ENCODE results near the gene PPDPF.
"Not testable (repeated sequence)": the region's sequence is repeated elsewhere in the genome, so short reads cannot be mapped to it uniquely, and the experiment has no call there.

PPDPF gene

DNA sequence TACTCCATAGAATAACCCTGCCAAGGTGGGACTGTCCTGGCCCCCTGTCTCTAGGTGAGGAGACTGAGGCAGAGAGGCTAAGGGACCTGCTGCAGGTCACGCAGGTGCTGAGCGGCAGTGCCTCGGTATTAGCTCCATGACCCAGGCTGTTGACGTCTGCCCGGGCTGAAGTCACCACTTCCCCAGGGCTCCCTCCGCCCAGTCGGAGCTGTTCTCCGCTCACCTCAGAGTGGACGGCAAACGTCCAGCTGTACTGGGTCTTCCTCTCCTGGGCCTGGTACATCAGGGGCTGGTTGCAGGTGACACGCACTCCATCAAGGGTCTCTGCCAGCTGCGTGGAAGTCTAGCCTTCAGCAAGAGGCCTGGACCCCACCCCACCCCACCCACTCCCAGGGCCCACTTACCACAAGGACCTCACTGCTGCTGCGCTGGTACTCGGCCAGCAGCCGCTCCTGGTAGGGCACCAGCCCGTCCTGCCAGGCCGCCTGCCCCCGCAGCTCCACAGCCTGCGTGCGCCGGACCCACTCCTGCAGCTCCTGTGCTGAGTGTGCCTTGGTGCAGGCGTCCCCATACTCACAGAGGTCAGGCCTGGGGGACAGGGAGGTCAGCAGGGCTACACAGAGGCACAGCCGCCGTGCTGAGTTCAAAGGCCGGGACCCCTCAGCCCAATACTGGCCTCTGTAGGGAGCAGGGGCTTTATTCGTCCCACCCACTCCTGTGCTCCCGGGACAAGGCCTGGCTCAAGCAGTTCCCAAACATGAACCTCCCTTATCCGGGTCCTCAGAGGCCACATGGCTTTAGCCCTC, 49.9 kb downstream of the PPDPF start:
- no peak for DNase-seq (ENCODE audit: low read depth)
- TF ChIP-seq, protein P1, sequence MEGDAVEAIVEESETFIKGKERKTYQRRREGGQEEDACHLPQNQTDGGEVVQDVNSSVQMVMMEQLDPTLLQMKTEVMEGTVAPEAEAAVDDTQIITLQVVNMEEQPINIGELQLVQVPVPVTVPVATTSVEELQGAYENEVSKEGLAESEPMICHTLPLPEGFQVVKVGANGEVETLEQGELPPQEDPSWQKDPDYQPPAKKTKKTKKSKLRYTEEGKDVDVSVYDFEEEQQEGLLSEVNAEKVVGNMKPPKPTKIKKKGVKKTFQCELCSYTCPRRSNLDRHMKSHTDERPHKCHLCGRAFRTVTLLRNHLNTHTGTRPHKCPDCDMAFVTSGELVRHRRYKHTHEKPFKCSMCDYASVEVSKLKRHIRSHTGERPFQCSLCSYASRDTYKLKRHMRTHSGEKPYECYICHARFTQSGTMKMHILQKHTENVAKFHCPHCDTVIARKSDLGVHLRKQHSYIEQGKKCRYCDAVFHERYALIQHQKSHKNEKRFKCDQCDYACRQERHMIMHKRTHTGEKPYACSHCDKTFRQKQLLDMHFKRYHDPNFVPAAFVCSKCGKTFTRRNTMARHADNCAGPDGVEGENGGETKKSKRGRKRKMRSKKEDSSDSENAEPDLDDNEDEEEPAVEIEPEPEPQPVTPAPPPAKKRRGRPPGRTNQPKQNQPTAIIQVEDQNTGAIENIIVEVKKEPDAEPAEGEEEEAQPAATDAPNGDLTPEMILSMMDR (IDR thresholded peaks at IDR 0.05; ENCODE audit: low read depth, low read length, missing control alignments): no peak
- H3K4me3 ChIP-seq (ENCODE audit: low read depth, low read length): no peak overlapping the region

DNA sequence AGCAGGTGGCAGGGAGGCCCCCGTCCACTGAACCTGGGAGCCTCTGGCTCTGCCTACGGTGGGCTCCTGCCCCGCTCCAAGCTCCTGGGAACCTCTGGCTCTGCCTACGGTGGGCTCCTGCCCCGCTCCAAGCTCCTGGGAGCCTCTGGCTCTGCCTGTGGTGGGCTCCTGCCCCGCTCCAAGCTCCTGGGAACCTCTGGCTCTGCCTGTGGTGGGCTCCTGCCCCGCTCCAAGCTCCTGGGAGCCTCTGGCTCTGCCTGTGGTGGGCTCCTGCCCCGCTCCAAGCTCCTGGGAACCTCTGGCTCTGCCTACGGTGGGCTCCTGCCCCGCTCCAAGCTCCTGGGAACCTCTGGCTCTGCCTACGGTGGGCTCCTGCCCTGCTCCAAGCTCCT, 50.5 kb downstream of the PPDPF start:
- not testable (repeated sequence) for DNase-seq (ENCODE audit: low read depth); H3K4me3 ChIP-seq (ENCODE audit: low read depth, low read length)
